Measurements from ENCODE around the gene PDE6A.
"Not testable (repeated sequence)": the region's sequence is repeated elsewhere in the genome, so short reads cannot be mapped to it uniquely, and the experiment has no call there.

PDE6A gene

DNA sequence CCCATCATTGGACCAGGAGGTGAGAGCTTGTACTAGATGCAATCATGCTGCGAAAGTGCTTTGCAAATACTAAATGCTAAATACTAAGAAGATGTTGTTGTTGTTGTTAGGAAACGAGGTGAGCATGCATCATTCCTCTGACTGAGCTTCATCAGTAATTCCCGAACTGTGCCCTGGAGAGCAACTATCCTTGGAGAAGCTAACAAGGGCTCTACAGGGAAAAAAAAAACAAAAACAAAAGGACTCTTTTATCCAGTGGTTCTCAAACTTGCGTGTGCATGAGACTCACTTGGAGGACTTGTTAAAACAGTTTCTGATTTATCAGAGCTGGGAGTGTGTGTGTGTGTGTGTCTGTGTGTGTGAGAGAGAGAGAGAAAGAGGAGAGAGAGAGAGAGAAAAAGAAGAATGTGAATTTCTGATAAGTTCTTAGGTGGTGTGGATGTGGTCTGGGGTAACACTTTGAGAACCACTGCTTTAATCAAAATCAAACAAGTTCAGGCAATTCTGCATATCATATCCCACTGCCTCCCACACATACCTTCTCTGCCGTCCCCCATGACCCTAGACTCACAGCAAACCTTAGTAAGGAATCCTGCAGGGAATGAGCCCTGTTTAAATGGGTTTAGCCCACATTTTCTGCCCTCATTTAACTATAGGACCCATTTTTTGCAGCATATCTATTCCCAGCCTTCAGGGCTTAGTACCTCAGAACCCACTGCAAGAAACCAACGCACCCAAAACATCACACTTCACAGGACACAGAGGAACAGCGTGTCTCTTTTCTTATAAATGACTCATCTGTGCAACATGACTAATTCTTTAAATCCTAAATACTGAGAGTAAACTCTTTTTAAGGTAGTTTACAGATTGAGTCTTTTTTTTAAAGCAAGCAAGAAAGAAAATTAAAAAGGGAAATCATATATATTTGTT lies 48.9 kb downstream of the PDE6A start:
- DNase-seq (ENCODE audit: low spot score) = no peak

DNA sequence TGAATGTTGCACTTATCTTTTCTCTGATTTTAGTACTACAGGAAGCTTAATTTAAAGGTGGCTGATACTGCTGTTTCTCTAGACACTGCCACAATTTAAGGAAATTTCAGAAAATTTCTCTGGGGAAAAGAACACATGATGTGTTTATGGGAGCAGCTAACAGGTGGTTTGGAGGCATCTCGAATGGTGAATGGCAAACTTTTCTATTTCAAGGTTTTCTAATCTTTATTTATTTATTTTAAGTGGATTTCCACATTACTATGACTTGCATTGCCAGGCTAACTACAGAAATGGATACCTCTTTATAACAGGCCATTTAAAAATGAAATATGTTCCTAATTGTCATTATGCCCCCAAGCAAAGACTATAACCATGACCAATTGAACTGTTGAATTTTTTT lies 50.4 kb downstream of the PDE6A start:
- no peak for DNase-seq (ENCODE audit: low spot score)

DNA sequence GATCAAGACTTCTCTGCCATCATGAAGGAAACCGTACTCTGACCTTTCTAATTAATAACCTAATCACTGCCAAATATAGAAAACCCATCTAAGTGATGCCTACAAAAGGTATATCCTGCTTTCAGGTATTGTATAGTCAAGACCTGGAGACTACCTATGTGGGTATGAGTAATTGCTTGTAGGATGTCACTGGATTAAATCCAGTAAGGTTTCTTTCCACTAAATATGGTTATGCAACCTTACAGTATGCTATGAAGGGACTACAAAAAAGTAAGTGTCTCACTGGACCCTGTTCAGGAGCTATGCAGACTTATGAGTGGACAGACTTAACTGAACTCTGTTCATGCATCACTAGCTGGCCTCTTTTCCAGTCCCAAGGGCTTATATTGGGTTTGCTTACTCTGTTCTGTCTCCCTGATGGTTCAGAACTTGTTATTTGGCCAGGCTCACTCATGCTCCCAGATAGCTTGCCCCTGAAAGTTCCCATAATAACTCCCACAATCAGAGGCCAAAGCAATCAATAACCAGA lies 51.1 kb downstream of the PDE6A start:
- DNase-seq (ENCODE audit: low spot score) = no peak

DNA sequence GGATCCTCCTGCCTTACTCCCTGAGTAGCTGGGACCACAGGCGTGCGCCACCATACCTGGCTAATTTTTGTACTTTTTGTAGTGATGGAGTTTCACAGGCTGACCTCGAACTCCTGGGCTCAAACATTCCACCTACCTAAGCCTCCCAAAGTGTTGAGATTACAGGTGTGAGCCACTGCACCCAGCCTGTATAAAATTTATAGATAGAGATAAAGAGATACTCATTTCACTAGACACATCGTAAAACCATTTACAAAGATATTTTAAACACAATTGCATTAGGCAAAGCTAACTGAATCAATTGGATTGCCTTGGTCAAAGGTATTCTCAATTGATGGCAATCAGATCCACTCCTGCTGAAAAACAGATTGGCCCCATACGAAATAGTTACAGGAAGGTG lies 52.0 kb downstream of the PDE6A start:
- DNase-seq (ENCODE audit: low spot score) = no peak

DNA sequence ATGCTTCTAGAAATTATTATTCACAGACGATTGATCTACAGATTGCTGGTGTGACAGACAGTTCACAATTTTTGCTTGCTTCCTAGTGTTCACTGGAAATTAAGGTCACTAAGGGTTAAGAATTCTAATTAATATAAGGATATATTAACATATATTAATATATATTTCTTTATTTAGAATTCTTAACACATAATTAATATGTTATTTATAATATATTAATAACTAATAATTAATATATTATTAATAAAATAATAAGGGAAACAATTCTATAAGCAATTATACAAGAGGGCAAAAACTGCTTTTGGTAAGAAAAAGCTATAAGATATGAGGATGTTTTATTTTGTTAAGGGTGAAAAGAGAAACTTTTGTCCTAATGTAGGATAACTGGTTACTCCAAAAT lies 56.3 kb downstream of the PDE6A start:
- DNase-seq (ENCODE audit: low spot score) = no peak

DNA sequence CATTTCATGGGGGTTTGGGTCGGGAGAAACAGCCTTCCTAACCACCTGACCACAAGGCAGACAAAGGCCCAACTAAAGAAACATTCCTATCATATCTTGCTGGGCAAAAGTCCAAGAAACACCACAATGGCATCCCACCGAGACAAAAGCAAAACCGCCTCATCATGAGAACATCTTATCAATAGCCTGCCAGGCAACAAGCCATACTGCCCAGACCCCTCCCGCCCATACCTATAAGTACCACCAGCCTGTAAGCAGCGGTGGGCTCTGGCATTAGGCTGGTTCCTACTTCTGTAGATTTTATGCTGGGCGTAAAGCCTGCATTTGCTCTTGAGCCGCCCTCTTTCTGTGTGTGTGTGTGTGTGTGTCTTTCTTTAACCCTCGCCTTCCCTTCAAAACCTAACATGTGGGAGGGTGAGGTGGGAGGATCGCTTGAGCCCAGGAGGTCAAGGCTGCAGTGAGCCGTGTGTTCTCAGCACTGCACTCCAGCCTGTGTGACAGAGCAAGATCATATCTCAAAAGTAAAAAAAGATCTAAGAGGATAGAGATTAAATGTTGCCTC lies 56.9 kb downstream of the PDE6A start:
- no peak for DNase-seq (ENCODE audit: low spot score)

DNA sequence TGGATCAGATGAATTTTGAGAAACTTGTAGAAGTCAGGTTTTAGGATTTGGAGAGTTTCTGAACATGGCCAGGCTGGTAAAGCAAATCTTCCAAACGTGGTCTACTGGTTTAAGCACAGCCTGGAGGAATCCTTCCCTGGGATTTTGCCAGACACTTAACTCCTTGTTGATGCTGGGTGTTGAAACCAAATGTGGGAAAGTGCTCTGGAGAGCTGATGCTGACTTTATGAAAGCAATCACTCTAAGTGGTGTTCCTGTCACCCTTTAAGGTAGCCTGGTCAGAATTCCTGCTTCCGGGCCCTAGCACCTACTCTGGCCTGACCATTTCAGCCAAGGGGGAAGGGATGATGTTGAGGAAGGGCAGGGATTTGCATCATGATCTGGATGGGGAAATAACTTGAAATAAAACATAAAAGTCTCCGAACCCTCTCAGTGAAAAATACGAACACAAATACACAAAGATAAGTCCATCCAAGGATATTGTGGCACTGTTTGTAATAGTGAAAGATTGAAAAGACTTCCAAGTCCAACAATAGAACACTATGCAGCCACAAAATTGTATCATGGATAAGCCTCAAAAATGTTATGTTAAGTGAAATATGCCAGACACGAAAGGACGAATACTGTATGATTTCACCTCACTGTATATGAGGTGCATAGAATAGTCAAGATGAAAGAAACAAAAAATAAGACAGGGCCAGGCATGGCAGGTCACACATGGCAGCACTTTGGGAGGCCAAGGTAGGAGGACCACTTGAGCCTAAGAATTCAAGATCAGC lies 57.7 kb downstream of the PDE6A start:
- no peak for DNase-seq (ENCODE audit: low spot score)

DNA sequence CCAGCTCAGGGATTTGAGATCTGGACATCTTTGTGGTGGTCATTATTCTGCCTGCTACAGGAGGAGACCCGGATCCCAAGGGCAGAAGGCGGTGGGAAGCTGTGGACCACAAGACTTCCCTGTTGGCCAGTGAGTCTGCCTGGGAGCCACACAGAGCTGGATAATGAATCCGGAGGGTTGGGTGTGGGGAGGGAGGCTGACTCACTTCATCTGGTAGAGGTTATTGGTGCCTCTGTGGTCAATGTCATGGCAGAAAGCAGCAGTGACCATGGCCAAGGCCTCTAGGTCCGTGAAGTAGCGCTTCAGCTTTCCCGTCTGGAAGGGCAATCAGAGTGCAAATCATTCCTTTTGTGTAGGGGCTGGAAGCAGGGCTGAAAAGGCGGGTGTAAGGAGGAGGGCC lies 58.5 kb downstream of the PDE6A start:
- DNase-seq (ENCODE audit: low spot score) = no peak

DNA sequence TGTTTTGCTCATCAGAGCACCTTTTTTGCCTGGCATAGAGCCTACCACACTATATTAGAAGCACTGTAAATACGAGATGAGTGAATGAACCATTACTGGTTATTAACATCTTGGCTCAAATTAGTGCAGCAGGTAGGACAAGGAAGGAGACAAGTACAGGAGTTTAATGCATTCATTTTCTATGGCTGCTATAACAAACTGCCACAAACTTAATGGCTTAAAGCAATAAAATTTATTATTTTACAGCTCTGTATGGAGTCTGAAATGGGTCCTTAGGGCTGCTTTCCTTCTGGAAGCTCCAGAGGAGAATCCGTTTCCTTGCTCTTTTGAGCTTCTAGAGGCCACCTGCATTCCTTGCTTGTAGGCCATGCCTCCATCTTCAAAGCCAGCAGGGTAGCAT lies 59.1 kb downstream of the PDE6A start:
- no peak for DNase-seq (ENCODE audit: low spot score)

DNA sequence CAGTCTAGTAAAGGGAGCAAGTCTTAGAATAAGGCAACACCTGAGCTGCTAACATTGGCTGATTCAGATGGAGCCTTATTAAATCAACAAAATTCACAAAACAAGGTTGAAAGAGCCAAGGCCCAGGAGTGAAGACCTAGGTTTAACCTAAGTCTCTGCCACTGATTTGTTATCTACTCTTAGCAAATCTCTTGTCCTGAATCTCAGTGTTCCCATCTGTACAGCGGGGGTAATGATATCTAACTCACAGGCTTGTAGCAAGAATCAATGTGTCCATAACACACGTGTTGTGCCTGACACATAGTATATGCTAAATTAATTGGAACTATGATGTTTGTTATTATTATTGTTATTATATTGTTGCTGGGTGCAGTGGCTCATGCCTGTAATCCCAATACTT lies 61.0 kb downstream of the PDE6A start:
- DNase-seq (ENCODE audit: low spot score) = no peak

DNA sequence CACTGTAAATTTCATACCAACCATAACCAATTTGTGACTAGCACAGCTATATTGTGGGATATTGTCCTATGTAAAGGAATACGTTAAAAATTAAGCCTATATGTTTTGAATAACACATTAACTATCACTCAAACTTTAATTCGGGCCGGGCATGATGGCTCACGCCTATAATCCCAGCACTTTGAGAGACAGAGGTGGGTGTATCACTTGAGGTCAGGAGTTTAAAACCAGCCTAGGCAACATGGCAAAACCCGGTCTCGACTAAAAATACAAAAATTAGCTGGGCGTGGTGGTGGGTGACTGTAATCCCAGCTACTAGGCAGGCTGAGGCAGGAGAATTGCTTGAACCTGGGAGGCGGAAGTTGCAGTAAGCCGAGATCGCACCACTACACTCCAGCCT lies 62.0 kb downstream of the PDE6A start:
- DNase-seq (ENCODE audit: low spot score) = not testable (repeated sequence)

DNA sequence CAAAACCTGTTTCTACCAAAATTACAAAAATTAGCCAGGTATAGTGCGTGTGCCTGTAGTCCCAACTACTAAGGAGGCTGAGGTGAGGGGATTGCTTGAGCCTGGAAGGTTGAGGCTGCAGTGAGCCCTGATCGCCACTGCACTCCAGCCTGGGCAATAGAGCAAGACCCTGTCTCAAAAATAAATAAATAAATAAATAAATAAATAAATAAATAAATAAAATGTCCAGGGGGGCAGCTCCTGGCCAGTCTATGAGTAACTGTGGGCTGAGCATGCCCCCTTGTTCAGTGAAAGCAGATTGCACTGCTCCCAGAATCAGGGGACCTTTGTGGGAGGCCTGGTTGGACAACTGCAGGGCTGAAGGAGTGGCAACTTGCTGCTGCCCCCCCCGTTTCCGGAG lies 62.7 kb downstream of the PDE6A start:
- DNase-seq (ENCODE audit: low spot score) = no peak

DNA sequence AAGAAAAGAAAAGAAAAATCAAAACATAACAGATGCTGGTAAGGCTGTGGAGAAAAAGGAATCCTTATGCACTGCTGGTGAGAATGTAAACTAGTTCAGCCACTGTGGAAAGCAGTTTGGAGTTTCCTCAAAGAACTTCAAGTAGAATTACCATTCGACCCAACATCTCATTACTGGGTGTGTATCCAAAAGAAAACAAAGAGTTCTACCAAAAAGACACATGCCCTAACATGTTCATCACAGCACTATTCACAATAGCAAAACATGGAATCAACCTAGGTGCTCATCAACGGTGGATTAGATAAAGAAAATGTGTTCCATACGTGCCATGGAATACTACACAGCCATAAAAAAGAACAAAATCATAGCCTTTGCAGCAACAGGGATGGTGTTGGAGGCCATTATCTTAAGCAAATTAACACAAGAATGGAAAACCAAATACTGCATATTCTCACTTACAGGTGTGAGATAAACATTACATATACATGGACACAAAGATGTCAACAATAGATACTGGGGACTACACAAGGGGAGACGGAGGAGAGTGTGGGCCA lies 63.4 kb downstream of the PDE6A start:
- no peak for DNase-seq (ENCODE audit: low spot score)

DNA sequence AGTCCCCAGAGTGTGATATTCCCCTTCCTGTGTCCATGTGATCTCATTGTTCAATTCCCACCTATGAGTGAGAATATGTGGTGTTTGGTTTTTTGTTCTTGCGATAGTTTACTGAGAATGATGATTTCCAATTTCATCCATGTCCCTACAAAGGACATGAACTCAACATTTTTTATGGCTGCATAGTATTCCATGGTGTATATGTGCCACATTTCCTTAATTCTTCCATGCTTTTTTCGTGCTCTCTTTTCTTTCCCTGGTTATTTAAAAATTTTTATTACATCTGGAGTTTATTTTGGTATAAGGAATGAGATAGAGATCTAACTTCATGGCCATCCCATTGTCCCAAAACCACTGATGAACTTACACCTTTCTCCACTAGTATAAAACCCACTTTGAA lies 65.0 kb downstream of the PDE6A start:
- not testable (repeated sequence) for DNase-seq (ENCODE audit: low spot score)

DNA sequence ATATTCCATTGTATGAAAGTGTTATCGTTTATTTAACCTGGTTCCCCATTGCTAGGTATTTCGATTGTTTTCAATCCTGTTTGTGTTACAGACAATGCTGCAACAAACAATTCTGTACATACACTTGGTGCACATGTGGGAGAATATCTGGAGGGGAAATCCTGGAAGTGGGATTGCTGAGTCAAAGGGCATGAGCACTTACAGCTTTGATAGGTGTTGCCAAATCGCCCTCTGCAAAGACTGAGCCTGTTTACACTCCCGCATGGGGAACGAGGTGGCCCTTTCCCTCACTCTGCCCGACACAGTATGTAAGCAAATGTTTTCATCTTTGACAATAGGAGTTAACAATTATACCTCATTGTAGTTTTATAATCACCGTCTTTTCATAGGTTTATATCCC lies 66.2 kb downstream of the PDE6A start:
- no peak for DNase-seq (ENCODE audit: low spot score)

DNA sequence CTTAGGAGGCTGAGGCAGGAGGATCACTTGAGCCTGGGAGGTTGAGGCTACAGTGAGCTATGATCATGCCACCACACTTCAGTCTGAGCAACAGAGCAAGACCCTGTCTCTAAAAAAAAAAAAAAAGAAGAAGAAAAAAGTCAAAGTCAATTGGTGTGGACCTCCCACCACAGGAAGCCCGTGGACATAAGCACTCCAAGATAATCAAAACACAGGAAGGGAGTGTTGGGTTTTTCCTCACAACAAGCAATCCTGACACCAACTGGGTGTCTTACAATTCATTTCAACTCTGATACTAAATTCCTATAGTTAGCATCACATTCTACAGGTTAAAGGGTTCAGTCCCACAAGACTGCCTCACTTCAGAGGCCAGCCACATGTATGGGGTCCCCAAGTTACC lies 70.7 kb downstream of the PDE6A start:
- no peak for DNase-seq (ENCODE audit: low spot score)

DNA sequence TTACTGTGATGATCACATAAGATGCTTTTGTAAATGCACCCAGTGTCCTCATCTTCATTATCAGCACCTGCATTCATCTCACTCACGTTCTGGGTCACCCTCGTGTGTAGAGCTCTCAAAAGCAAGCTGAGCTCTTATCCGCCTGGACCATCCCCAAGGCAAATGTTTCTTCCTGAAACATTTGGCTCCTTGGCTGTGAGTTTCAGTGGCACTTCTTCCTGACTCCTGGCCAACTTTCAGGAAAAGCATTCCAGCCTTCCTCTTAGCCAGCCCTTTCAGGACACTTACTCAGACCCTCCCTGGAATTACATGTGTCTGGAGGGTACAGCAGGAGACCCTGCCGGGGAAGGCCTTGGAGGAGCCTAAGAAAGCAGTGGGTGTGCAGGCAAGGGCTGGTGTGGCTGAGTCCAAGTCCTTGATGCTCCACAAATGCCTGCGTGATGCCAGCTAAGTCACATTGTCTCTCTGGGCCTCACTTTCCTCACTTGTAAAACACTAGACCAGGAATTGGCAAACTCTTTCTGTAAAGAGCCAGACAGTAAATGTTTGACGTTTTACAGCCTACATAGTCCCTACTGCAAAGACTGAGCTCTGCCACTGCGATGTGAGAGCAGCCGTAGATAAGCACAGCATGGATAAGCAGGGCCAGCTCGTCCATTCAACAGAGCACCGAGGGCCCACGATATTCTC lies 72.1 kb downstream of the PDE6A start:
- DNase-seq (ENCODE audit: low spot score) = no peak

DNA sequence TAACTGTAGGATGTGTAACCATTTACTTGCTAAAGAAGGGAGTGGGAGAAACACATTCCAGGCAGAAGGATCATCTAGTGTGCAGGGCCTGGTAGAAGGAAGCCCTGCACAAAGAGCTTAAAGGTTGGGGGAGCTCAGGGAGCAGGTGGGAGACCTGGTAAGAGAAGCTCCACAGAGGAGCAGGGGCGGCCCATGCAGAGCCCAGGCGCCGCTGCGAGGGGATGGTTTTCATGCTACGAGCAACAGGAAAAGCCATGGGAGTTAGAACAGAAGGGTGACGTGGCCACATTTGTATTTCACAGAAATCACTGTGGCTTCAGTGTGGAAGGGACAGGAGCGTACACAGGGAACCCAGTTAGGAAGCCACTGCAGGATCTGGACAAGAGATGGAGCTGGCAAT lies 73.1 kb downstream of the PDE6A start:
- no peak for DNase-seq (ENCODE audit: low spot score)

DNA sequence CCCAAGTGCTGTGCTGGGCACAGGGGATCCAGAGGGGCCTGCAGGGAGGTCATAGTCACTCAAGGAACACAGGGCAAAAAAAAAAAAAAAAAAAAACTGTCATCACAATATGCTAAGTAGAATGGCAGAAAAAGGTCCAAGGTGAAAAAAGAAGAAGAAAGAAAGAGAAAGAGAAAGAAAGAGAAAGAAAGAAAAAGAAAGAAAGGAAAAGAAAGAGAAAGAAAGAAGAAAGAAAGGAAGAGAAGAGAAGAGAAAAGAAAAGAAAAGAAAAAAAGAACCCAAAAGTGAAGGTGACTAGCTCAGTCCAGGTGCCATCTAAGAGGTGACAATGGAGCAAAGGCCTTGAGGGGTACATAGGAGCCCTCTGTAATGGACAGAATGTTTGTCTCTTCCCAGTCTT lies 73.9 kb downstream of the PDE6A start:
- no peak for DNase-seq (ENCODE audit: low spot score)

DNA sequence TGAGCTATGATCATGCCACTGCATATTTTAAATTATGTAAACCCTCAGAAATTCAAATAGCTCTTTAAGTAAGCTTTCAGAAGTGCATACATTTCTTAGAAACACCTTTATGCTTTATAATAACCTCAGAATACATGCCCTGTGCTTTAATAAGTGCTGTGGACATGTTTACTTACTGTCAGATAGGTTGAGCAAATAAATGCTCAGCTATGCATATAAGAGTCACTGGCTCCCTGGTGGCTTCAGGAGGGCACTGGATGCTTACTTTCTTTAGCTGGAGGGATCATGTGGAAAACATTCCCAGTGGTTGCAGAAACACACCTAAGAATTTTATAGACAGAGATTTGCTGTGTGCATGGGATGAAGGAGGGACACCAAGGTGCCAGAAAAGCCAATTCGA lies 74.4 kb downstream of the PDE6A start:
- DNase-seq (ENCODE audit: low spot score) = no peak

DNA sequence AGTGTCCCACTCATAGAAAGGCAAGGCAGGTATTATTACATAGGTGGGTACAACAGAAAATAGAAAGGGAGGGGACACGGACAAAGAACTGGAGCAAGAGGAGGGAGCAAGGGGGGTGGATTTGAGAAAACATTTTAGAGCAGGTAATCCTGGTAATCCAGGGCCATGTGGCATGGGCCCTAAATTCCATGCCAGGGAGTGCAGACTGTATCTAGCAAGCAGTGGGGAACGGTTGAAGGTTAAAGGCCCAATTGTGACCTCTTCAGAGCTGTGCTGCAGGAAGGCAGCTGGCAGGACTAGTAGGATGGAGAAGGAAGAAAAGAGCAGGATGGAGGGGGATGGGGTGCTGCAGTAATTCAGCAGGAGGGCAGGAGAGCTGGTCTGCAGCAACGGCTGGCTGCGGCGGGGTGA lies 75.2 kb downstream of the PDE6A start:
- no peak for DNase-seq (ENCODE audit: low spot score)
